GM19328 (cell line): ENCODE results near the gene BMPER.

ENCODE experiments used
- ATAC-seq: cut with Tn5 transposase; IDR thresholded peaks from one replicate; pipeline ENCODE4 v1.9.1; 2021; ENCODE audit warnings: mild to moderate bottlenecking, moderate library complexity; ENCODE audit not compliant: unreplicated experiment

The BMPER gene

GRCh38 chr7:33964417-33965182 is 59.3 kb downstream of the BMPER start:
- no peak for ATAC-seq

- ATAC-seq: no peak
These were observed 59.9 kb downstream of the BMPER start for GRCh38 chr7:33965183-33965744.

- no peak for ATAC-seq
These were observed 63.3 kb downstream of the BMPER start for GRCh38 chr7:33968591-33968990.

- ATAC-seq: no peak
These were observed 65.2 kb downstream of the BMPER start for GRCh38 chr7:33970536-33970935.

DNA sequence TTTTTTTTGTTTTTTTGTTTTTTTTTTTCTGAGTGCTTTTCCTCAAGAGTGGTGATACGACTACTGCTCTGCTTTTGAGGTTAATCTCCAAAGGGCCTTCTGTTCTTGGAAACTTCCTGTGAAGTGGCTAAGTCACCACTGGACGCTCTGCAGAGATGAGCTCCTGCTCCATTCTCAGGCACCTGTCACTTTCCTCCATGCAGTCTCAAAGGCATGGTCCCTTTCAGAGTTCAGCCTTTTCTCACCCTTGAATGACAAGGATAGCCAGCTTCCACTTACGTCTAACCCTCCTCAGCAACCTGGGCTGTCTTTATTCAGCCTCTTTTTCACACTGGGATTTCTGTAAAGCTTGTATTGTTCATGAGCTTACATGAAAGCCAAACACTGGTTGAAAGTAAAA is 65.8 kb downstream of the BMPER start:
- ATAC-seq: no peak

- no peak for ATAC-seq
These were observed 68.1 kb downstream of the BMPER start for GRCh38 chr7:33973231-33974015.

DNA sequence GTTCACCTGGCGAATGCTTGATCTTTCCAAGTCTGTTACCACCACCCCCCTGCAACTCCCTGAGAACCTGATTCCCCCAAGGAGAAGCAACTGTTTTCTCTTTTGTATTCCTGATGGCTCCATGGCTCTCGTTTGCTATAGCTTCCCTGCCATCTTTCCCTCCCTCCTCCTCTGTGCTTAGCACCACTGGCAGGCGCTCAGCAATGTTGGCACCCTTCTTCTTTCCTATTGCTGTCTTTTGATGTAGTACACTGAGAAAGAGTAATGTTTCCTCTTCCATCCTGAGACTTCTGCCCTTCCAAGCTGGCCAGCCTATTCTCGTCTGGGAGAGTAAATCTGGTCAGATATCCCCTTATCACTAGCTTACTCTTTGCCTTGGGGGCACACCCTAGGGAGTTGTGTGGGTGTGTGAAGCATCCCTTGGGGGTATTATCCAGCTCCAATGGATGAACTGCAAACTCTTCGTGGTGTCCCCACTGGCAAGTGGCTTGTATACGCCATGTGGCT is 74.0 kb downstream of the BMPER start:
- ATAC-seq: no peak

DNA sequence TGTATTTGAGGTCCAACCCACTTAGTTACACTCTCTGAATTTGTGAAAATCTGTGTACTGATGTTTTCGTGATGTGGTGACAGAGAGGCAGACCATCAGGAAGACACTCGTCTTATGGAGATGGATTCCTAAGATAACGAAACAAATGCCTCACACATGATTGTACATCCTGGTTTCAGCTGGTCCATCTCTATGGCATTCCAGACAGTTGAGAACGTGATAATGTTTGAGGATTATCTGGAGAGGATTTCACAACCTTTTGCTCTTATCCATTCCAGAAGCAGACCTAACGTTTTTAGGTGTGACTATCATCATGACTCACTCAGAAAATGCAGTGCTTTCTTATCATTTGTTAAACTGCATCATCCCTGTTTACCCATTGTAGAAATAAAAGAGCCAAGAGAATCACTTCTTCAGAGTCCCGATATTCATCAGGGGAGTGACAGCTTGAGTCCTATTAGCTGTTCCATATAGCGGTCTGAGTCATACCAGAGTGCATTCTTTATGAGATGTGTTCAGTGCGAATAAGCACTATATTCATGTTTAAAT is 74.5 kb downstream of the BMPER start:
- no peak for ATAC-seq

- ATAC-seq: no peak
These were observed 75.9 kb downstream of the BMPER start for GRCh38 chr7:33981226-33981625.

DNA sequence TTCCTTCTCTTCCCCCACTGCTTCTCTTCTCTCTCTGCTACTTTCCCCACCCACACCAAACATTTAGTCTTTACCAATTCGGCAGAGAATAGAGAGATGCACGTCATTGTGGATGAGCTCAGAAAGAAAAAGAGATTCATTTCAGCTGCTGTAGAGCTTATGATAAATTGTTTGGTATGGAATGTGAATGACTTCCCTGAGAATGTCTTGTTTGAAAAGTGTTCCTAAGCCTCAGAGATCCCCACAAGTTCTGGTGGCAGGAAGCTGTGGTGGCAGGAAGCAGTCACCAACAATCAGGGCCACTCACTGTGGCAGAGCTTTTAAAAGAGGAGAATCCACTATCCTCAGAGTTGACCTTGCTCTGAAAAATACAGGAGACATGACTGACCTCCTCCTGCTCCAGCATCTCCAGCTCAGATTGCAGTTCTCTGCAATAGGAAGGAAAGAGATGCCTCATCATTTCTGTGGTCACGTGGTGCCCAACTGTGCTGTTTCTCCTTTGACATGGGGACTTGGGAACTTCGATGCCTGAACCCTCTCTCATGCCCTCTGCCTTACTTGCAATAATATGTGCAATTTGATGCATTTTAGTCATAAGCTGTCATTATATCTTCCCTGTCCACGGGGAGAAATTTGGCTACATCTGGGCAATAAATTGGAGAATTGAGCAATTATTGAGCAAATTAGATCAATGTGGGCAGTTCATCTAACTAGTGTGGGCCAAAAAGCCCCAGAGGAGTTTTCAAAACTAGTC is 76.5 kb downstream of the BMPER start:
- no peak for ATAC-seq

DNA sequence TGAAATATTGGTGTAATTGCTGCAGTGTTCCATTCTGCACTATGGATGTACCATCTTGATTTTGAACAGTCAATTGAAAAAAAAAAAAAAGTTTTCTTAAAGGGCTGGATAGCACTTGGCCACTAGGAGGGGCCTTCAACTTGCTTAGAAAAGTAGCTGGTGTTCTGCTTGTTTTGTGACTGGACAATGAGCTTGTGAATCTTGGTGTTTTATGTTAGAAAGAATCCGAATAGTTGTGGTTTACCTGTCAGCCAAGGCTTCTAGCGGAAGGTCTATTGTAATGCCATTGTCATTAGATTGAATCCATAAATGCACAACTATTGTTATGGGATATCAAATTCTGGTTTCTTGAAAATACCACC is 77.1 kb downstream of the BMPER start:
- no peak for ATAC-seq

DNA sequence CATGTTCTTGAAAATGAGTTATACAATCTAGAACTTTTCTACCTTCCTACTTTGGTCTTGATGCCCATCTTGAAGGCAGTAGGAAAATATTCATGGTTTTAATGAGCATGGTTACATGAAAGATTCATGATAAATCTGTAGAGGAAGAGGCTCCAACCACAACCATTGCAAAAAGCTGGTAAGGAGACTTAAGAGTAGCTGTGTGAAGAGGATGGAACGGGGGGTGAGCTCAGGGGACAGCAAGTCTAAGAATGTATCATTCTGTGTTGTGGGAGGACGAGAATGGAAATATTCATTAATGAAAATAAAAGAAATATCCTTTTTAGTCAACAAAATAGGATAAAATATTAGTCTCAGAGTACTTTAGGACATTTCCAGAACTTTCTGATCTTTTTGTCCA is 81.1 kb downstream of the BMPER start:
- ATAC-seq: no peak

DNA sequence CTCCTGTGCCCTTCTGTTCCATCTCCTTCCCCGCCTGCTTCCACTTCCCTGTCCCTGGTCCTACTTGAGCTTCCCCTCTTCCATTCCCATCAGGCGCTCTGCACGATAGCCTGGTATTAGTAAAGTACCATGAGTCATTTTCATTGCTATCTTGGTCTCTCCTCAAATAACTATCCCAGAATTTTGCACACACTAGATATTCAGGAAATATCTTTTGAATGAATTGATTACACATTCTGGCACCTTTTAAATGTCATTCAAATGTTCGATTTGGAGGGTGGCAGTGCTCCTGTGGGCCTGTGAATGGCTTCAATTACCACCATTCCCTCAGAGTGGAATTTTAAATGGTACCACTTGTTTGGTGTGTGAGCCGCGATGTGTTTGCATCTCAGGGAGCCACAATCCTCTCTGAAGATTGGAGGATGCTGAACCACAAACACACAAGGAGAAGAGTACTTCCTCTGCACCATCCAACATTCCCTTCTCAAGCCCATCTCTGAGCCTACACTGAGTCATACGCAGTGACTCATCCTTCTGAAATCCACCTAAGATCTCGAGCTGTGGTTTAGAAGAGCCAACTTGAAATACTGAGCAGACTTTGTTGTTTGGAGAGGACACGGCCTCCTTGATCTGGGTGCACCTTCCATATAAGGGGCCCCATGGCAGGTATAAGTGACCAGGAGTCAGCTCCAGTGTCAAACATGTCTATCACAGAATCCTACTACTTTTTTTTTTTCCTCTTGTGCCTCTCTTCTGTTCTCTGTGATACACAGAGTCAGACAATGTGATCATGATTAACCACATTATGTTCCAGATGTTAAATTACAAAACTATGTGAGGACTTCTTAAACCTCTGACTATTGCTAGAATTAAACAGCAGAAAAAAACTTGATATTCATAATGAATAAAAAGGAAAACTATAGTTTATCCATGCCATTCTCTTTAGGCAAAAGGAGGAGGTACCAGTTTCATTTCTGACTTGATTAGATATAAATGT is 81.9 kb downstream of the BMPER start:
- no peak for ATAC-seq

DNA sequence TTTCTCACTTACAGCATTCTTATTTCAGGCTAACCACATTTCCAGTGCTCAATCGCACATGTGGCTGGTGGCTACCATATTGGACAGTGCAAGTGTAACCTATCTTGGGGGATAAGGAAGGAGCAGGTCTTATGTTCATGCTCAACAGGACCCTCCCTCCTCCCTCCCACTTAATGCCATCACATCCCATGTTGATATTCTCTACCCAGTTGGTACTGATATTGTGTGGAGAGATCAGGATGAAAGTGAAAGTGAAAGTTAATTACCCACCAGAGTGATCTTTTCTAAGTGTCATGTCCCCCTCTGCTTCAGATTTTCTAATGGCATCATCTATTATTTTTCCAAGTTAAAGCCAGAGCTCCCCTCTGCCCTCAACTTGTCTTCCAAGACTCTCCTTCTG is 91.6 kb downstream of the BMPER start:
- no peak for ATAC-seq

GRCh38 chr7:33998476-33998875 is 93.1 kb downstream of the BMPER start:
- no peak for ATAC-seq

- no peak for ATAC-seq
These were observed 105.8 kb downstream of the BMPER start for GRCh38 chr7:34011017-34011695.

GRCh38 chr7:34011696-34012095 is 106.4 kb downstream of the BMPER start:
- ATAC-seq: no peak

- no peak for ATAC-seq
These were observed 108.1 kb downstream of the BMPER start for GRCh38 chr7:34013421-34013820.

GRCh38 chr7:34015651-34016050 is 110.3 kb downstream of the BMPER start:
- no peak for ATAC-seq
